ENCODE data around the gene TRIM32. TPM values are rescaled to one million over a fixed set of nuclear protein-coding genes. Genes with fewer than 3 reads are reported as not detected.

The TRIM32 gene
- total RNA-seq, 2 experiments from 2014 or later, result 8.7 to 11.0 TPM

DNA sequence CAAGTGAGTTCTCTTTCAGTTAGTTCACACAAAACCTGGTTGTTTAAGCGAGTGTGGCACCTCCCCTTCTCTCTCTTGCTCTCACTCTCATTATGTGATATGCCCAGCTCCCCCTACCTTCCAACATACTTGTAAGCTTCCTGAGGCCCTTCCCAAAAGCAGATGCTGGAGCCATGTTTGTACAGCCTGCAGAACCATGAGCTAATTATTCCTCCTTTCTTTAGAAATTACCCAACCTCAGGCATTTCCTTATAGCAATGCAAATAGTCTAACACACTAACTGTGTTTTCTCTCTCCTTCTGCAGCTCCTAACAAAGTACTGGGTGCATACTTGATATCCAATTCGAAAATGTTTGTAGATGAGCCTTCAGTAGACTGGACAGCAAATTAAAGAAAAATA lies 62.7 kb downstream of the TRIM32 start:
- H3K4me1 Mint-ChIP-seq (ENCODE audit: low read depth), result no peaks in the 10 kb centered on the region
- intact Hi-C loops (cut with micrococcal nuclease), result no loop called here
- H3K27me3 Mint-ChIP-seq (ENCODE audit: low read depth), result peaks cover 5% of the 10 kb centered on the region
- no peaks in the 10 kb centered on the region for H3K9me3 Mint-ChIP-seq
- DNase-seq, result no peak
- H3K36me3 Mint-ChIP-seq (ENCODE audit: low read depth), result no peaks in the 10 kb centered on the region
- CTCF ChIA-PET, result no interaction called here
- H3K4me3 Mint-ChIP-seq, result no peak overlapping the region
- H3K27ac Mint-ChIP-seq, result no peak overlapping the region

DNA sequence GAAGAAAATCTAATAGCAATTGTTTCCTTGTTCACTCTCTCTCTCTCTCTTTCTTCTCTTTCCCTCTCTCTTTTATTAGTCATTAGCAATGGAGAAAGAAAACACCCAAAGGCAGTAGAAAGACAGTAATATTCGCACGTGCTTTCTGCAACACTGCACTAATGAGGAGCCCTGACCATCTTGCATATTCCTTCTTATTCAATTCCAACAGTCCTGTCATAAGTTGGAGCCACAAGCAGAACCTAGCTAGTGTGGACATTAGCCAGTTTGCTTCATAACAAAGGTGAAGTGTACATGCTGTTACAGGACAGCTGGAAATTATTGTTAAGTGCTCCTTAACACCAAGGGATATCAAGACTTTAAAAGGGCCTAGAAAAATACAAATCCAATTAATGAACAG lies 63.4 kb downstream of the TRIM32 start:
- no peak overlapping the region for H3K4me3 Mint-ChIP-seq
- CTCF ChIA-PET, result no interaction called here
- H3K36me3 Mint-ChIP-seq (ENCODE audit: low read depth), result no peaks in the 10 kb centered on the region
- peaks cover under 1% of the 10 kb centered on the region for H3K9me3 Mint-ChIP-seq
- no peak overlapping the region for H3K27ac Mint-ChIP-seq
- H3K27me3 Mint-ChIP-seq (ENCODE audit: low read depth), result peaks cover 5% of the 10 kb centered on the region
- no peak for DNase-seq
- intact Hi-C loops (cut with micrococcal nuclease), result no loop called here
- no peaks in the 10 kb centered on the region for H3K4me1 Mint-ChIP-seq (ENCODE audit: low read depth)
